ELR (cell line): Measurements from ENCODE around the gene DSTN.

ENCODE experiments used
- DNase-seq: peaks from one replicate; pipeline ENCODE4 v3.0.0-alpha.2; 2015; ENCODE audit warnings: low read depth

The DSTN gene

GRCh38 chr20:17580895-17581294 lies 11.0 kb downstream of the DSTN start:
- DNase-seq: no peak

DNA sequence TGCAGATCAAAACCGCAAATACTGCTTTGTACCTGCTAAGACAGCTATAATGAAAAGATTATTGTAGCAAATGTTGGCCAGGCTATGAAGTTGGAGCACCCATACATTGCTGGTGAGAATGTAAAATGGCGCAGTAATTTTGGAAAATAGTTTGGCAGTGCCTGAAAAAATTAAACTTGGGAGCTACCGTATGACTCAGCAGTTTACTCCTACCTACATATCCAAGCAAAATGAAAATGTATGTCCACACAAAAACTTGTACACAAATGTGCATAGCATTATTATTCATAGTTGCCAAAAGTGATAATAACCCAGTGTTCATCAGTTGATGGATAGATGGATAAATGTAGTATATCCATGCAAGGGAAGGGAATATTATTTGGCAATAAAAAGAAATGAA lies 13.3 kb downstream of the DSTN start:
- no peak for DNase-seq

- no peak for DNase-seq
Observed at GRCh38 chr20:17584689-17585088, 14.8 kb downstream of the DSTN start.

DNA sequence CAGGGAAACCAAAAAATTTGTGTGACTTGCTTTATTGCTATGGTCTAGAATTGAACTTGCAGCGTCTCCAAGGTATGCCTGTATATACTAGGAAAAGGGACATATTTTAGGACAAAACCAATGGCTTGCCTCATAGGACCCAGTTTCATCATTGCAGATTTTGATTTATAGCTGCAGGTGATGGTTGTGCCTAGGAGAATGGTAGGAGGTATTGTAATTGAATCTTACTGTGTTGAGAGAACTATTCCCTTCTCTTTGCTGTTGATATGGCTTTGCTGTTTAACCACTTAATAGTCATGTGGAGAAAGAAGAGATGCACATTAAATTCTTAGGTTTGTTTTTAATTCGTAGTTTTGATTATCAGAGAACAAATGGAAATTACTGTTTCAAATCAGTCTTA lies 16.4 kb downstream of the DSTN start:
- no peak for DNase-seq

GRCh38 chr20:17587148-17587547 lies 17.3 kb downstream of the DSTN start:
- DNase-seq: no peak

DNA sequence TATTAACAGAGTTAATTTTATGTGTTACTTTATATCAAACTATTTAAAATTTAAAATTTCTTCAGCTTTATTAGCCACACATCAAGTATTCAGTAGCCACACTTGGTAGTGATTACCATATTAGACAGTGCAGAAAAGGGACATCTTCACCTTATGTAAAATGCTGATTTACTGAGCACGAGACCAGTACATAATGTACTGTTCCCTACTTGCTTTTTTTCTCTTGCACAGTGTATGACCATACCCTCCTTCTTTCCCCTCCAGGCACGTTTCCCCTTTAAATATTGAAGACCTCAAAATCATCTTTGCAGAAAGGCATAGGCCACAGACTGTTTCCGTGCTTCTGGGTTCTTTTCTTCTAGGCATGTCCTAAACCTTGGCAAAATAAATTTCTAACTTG lies 17.9 kb downstream of the DSTN start:
- DNase-seq: no peak

GRCh38 chr20:17589161-17589834 lies 19.4 kb downstream of the DSTN start:
- DNase-seq: no peak

- no peak for DNase-seq
Observed at GRCh38 chr20:17590245-17590644, 20.4 kb downstream of the DSTN start.

- no peak for DNase-seq
Observed at GRCh38 chr20:17593902-17594301, 24.0 kb downstream of the DSTN start.

GRCh38 chr20:17594443-17594842 lies 24.6 kb downstream of the DSTN start:
- DNase-seq: no peak

DNA sequence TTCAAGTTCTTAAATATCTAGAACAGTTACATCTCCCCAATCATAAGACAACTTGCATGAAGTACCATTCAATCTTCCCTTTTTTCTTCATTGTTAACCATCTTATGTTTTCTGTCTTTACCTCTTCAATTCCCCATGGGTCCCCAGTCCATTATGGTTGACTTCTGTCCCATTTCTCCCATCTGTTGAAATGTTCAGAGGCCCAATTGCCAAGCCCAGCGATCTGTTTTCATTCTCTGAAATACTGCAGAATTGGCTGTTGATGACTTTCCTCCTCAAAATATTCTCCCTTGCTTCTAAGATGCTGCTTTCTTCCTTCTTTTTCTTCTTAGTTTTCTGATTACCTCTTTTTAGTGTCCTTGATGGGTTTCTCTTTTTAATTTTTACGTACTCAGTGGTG lies 26.0 kb downstream of the DSTN start:
- DNase-seq: no peak

- no peak for DNase-seq
Observed at GRCh38 chr20:17598013-17598550, 28.2 kb downstream of the DSTN start.

DNA sequence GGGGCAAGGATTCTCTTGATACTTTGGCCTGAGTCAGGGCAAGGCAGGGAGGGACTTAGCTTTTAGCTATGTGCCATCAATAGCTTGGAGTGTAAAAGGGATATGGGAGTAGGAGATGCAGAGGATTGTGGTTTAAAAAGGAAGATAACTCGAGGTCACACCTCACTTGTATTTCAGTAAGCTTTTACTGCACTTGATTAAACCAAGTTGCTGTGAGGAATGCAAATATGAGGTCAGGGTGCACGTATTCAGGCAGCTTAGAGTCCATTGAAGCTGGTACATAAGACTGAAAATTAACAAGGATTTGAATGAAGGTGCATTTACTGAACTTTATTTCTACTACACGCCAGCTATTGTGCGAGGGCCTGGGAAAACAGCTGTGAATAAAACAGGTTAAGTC lies 32.1 kb downstream of the DSTN start:
- DNase-seq: no peak

DNA sequence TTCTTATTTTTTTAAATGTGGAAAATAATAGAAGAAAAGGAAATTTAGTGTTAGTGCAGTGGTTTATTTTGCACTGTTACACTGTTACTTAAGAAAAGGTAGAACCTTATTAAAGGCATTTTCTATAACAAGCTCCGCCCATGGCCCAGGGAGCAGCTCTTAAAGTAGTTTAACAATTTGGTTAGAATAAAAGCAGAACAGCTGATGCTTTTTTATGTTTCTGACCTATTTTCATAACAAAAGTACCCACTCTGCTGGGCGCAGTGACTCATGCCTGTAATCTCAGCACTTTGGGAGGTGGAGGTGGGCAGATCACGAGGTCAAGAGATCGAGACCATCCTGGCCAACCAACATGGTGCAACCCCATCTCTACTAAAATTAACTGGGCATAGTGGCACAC lies 32.6 kb downstream of the DSTN start:
- DNase-seq: no peak

GRCh38 chr20:17605131-17605660 lies 35.3 kb downstream of the DSTN start:
- no peak for DNase-seq

DNA sequence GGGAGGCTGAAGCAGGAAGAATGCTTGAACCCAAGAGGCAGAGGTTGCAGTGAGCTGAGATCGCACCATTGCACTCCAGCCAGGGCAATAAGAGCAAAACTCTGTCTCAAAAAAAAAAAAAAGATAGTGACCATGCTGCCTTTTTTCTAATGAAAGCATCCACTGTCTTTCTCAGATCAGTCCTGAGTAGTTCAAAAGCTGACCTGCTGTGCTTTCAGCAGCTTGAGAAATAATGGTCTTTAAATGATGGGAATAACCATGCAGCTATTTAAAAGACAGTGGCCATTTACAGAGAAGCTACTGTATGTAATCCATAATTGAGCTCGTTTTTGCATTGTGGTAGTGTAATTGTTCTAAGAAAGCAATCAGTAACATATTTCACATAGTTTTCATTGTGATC lies 36.1 kb downstream of the DSTN start:
- DNase-seq: no peak

- no peak for DNase-seq
Observed at GRCh38 chr20:17608701-17609497, 39.0 kb downstream of the DSTN start.

DNA sequence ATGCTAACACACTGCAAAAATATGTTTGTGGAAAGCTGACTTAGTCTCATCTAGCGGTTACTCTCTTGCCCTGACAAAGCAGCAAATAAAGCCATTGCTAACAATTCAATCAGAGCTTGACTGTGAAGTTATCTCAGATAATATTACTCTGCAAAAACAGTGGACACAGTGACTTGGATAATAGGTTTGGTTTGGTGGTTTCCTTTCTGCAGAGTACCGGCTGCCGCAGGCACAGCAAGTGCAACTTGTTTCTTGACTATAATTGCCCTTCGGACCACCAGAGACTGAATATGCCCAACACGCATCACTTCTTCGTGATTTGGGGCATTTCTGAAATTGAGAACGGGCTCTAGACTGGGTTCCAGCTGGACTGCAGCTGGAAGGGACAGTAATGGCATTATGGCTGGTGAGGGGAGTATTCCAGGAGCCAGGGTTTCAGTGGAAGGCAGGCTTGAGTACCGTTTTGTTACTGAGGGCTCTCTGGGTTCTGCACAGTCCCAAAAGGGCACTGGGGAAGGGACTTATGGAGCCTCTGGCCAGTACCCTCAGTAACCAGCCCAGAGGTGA lies 40.0 kb downstream of the DSTN start:
- no peak for DNase-seq

- no peak for DNase-seq
Observed at GRCh38 chr20:17610566-17611289, 40.9 kb downstream of the DSTN start.

DNA sequence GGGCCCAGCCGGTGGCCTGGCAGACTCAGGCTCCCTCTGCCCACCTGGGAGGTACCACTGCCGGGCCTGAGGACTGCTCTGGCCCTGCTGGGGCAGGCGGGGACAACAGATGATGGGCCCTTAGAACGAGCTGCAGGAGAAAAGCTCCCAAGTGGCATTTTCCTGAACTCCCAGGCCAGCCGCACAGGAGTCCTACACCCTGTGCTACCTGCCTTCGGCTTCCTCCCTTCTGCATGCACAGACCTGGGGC lies 41.3 kb downstream of the DSTN start:
- DNase-seq: no peak

DNA sequence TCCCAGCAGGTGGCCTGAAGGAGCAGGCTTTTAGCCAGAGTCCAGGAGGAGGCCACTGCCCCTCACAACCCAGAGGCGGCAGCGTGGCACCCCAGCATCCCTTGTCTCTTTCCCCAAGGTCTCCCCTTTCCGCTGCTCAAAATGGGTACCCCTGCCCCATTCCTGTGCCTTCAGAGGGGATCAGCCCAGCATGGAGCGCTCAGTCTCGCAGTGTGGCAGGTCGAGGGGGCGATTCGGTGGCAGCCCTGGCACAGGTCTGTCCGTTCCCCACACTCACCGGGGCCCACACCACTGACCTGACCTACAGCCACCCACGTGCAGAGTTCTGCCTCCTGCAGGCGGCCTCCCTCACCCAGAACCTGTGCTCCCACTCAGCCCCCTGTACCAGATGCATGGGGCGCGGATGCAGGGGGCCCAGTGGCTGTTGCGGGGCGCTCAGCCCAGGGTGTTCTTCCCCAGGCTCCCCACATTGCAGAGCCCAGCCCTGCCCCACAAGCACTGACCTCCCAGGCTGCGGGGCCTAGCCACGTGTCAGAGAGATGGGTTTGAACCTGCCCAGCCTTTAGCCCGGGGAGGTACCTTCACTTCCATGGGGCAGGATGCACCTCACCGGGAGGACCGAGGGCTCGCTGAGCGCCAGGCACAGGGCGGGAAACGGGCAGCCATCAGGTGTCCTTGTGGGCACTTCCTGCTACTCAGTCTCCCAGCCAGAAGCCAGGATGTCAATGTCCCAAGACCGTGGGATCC lies 41.8 kb downstream of the DSTN start:
- DNase-seq: peak; percentile 51
